Activated T-helper 1 cell treated with Interleukin-2 at 50 U/mL for 16 hours (primary cell): ENCODE data around the gene QDPR.
A peak's percentile ranks its signal among the peaks of the same experiment; 100 is the strongest.
"Not testable (repeated sequence)": the region's sequence is repeated elsewhere in the genome, so short reads cannot be mapped to it uniquely, and the experiment has no call there.

Experiments used
- DNase-seq: peaks from one replicate; pipeline ENCODE4 v3.0.0-alpha.2; 2020; ENCODE audit warnings: low read depth

QDPR gene

GRCh38 chr4:17491196-17491595, 20.7 kb downstream of the QDPR start:
- no peak for DNase-seq

GRCh38 chr4:17490575-17491059, 21.3 kb downstream of the QDPR start:
- DNase-seq, result no peak

- DNase-seq, result no peak
Observed at GRCh38 chr4:17489721-17490120, 22.2 kb downstream of the QDPR start.

GRCh38 chr4:17489123-17489522, 22.8 kb downstream of the QDPR start:
- no peak for DNase-seq

GRCh38 chr4:17482716-17483115, 29.2 kb downstream of the QDPR start:
- no peak for DNase-seq

- no peak for DNase-seq
Observed at GRCh38 chr4:17480955-17481354, 30.9 kb downstream of the QDPR start.

GRCh38 chr4:17480210-17480927, 31.5 kb downstream of the QDPR start:
- DNase-seq, result no peak

- no peak for DNase-seq
Observed at GRCh38 chr4:17477774-17478472, 34.0 kb downstream of the QDPR start.

- no peak for DNase-seq
Observed at GRCh38 chr4:17476853-17477252, 35.0 kb downstream of the QDPR start.

- no peak for DNase-seq
Observed at GRCh38 chr4:17475481-17475880, 36.4 kb downstream of the QDPR start.

GRCh38 chr4:17469931-17470674, 41.8 kb downstream of the QDPR start:
- no peak for DNase-seq

GRCh38 chr4:17468619-17469221, 43.2 kb downstream of the QDPR start:
- no peak for DNase-seq

- DNase-seq, result no peak
Observed at GRCh38 chr4:17463606-17464005, 48.3 kb downstream of the QDPR start.

- no peak for DNase-seq
Observed at GRCh38 chr4:17450269-17450804, 61.6 kb downstream of the QDPR start.

GRCh38 chr4:17448689-17449088, 63.2 kb downstream of the QDPR start:
- no peak for DNase-seq

- peak; percentile 7 for DNase-seq
Observed at GRCh38 chr4:17447675-17448298, 64.1 kb downstream of the QDPR start.

GRCh38 chr4:17447056-17447455, 64.8 kb downstream of the QDPR start:
- no peak for DNase-seq

- DNase-seq, result not testable (repeated sequence)
Observed at GRCh38 chr4:17442477-17442876, 69.4 kb downstream of the QDPR start.

GRCh38 chr4:17437396-17437795, 74.5 kb downstream of the QDPR start:
- no peak for DNase-seq

GRCh38 chr4:17436750-17437090, 75.2 kb downstream of the QDPR start:
- DNase-seq, result no peak
